Mesenchymal stem cell (in vitro differentiated cells and primary cell): ENCODE measurements around the gene NTN1.

Experiments
- DNase-seq: peaks from one replicate; pipeline ENCODE4 v3.0.0-alpha.2; 2013
- H2AFZ ChIP-seq: one replicate; pipeline ENCODE4 v1.6.1; 2013; ENCODE audit warnings: low read depth, mild to moderate bottlenecking, control low read depth, inconsistent platforms, low read length, moderate library complexity
- H2AK5ac ChIP-seq: 2 replicates; pipeline ENCODE4 v1.6.1; 2013; ENCODE audit warnings: low read length, moderate library complexity, mild to moderate bottlenecking, inconsistent platforms; ENCODE audit not compliant: severe bottlenecking
- H2BK120ac ChIP-seq: one replicate; pipeline ENCODE4 v1.6.1; 2013; ENCODE audit warnings: low read depth, mild to moderate bottlenecking, inconsistent platforms, low read length, moderate library complexity
- H2BK12ac ChIP-seq, 2 experiments: one replicate each; pipeline ENCODE4 v1.6.1; 2013; ENCODE audit warnings: inconsistent platforms in 2 of 2, low read length in 2 of 2, mild to moderate bottlenecking in 2 of 2, moderate library complexity in 2 of 2, control low read depth in 1 of 2
- H2BK15ac ChIP-seq: one replicate; pipeline ENCODE4 v1.6.1; 2013; ENCODE audit warnings: mild to moderate bottlenecking, low read depth, inconsistent platforms; ENCODE audit not compliant: poor library complexity, severe bottlenecking
- H2BK5ac ChIP-seq: 2 replicates; pipeline ENCODE4 v1.6.1; 2013; ENCODE audit warnings: low read depth, mild to moderate bottlenecking, low read length, control low read depth, inconsistent platforms; ENCODE audit not compliant: poor library complexity, severe bottlenecking
- H3K14ac ChIP-seq, 2 experiments: one replicate each; pipeline ENCODE4 v1.6.1; 2013; ENCODE audit warnings: inconsistent platforms in 2 of 2, low read length in 2 of 2, control low read depth in 1 of 2, mild to moderate bottlenecking in 1 of 2, moderate library complexity in 1 of 2
- H3K18ac ChIP-seq, 2 experiments: one replicate each; pipeline ENCODE4 v1.6.1; 2013; ENCODE audit warnings: inconsistent platforms in 2 of 2, low read length in 2 of 2, control low read depth in 1 of 2, low read depth in 1 of 2, mild to moderate bottlenecking in 1 of 2
- H3K23ac ChIP-seq, 2 experiments: one replicate each; pipeline ENCODE4 v1.6.1; 2013; ENCODE audit warnings: inconsistent platforms in 2 of 2, low read length in 2 of 2, mild to moderate bottlenecking in 2 of 2, moderate library complexity in 2 of 2, control low read depth in 1 of 2
- H3K27ac ChIP-seq: 2 replicates; pipeline ENCODE4 v1.5.1; 2013; ENCODE audit warnings: mild to moderate bottlenecking, moderate library complexity, low read length, control low read depth, inconsistent platforms; ENCODE audit not compliant: poor library complexity, severe bottlenecking
- H3K27me3 ChIP-seq, 2 experiments: 2 replicates each; pipeline versions ENCODE4 v1.6.1 to v1.7.0; 2013; ENCODE audit warnings: low read length in 2 of 2, mild to moderate bottlenecking in 2 of 2, moderate library complexity in 2 of 2, control low read depth in 1 of 2, inconsistent platforms in 1 of 2; ENCODE audit not compliant: control insufficient read depth in 1 of 2, insufficient read depth in 1 of 2
- H3K36me3 ChIP-seq, 2 experiments: 2 replicates each; pipeline versions ENCODE4 v1.6.1 to v1.7.0; 2013; ENCODE audit warnings: low read length in 2 of 2, control low read depth in 1 of 2, inconsistent platforms in 1 of 2, low read depth in 1 of 2, mild to moderate bottlenecking in 1 of 2; ENCODE audit not compliant: insufficient read depth in 2 of 2, control insufficient read depth in 1 of 2
- H3K4ac ChIP-seq, 2 experiments: one replicate each; pipeline ENCODE4 v1.6.1; 2013; ENCODE audit warnings: inconsistent platforms in 2 of 2, low read length in 2 of 2, mild to moderate bottlenecking in 2 of 2, moderate library complexity in 2 of 2, control low read depth in 1 of 2, low read depth in 1 of 2
- H3K4me1 ChIP-seq: 2 replicates; pipeline ENCODE4 v1.6.1; 2013; ENCODE audit warnings: low read depth, low read length, control low read depth; ENCODE audit not compliant: control insufficient read depth, insufficient read depth
- H3K4me2 ChIP-seq: 2 replicates; pipeline ENCODE4 v1.6.1; 2013; ENCODE audit warnings: low read length, mild to moderate bottlenecking, inconsistent platforms; ENCODE audit not compliant: poor library complexity, severe bottlenecking
- H3K4me3 ChIP-seq, 2 experiments: 2 replicates each; pipeline versions ENCODE4 v1.5.1 to v1.7.0; 2013; ENCODE audit warnings: low read length in 2 of 2, mild to moderate bottlenecking in 2 of 2, control low read depth in 1 of 2, low read depth in 1 of 2; ENCODE audit not compliant: insufficient read depth in 1 of 2
- H3K79me1 ChIP-seq: replicated peaks from 2 replicates; pipeline ENCODE4 v1.6.1; 2013; ENCODE audit warnings: mild to moderate bottlenecking, control low read depth, low read length, inconsistent platforms; ENCODE audit not compliant: poor library complexity, severe bottlenecking
- H3K9ac ChIP-seq: 2 replicates; pipeline ENCODE4 v1.7.0; 2013; ENCODE audit warnings: mild to moderate bottlenecking, low read length, moderate library complexity
- H3K9me3 ChIP-seq: 2 replicates; pipeline ENCODE4 v1.7.0; 2013; ENCODE audit warnings: mild to moderate bottlenecking, low read length; ENCODE audit not compliant: control insufficient read depth
- H4K8ac ChIP-seq: one replicate; pipeline ENCODE4 v1.6.1; 2013; ENCODE audit warnings: inconsistent platforms, mild to moderate bottlenecking, low read length, moderate library complexity
- H4K91ac ChIP-seq: one replicate; pipeline ENCODE4 v1.6.1; 2013; ENCODE audit warnings: mild to moderate bottlenecking, low read length, inconsistent platforms
- WGBS: methylation state at CpG from one replicate; pipeline ENCODE4 v1.1.7; 2013; ENCODE audit warnings: mixed read lengths; 5-methylcytosine and 5-hydroxymethylcytosine counted together

NTN1 gene

GRCh38 chr17:9087921-9088320, 66.6 kb downstream of the NTN1 start:
- H3K18ac ChIP-seq = no peak overlapping the region
- no peaks in the 10 kb centered on the region for H3K79me1 ChIP-seq
- H3K14ac ChIP-seq = no peak overlapping the region
- H2BK15ac ChIP-seq = no peak overlapping the region
- no peak overlapping the region for H3K9ac ChIP-seq
- no peak overlapping the region for H4K91ac ChIP-seq
- no peak overlapping the region for H3K27ac ChIP-seq
- DNase-seq = no peak
- H2BK12ac ChIP-seq = no peak overlapping the region
- H3K23ac ChIP-seq = no peak overlapping the region
- no peak overlapping the region for H4K8ac ChIP-seq
- no peak overlapping the region for H2BK5ac ChIP-seq
- H3K27me3 ChIP-seq = peaks cover 13 to 35% of the 10 kb centered on the region in 2 experiments
- no peak overlapping the region for H3K4me2 ChIP-seq
- H3K4me1 ChIP-seq = no peaks in the 10 kb centered on the region
- WGBS = 78% methylated on average over 9 of the region's 9 CpGs
- no peaks in the 10 kb centered on the region for H3K9me3 ChIP-seq
- no peak overlapping the region for H2BK120ac ChIP-seq
- H3K4ac ChIP-seq = no peak overlapping the region
- no peak overlapping the region for H3K4me3 ChIP-seq
- H2AK5ac ChIP-seq = no peak overlapping the region
- no peaks in the 10 kb centered on the region for H3K36me3 ChIP-seq
- no peak overlapping the region for H2AFZ ChIP-seq

GRCh38 chr17:9090641-9091096, 69.4 kb downstream of the NTN1 start:
- H3K36me3 ChIP-seq = no peaks in the 10 kb centered on the region
- DNase-seq = no peak
- no peak overlapping the region for H4K91ac ChIP-seq
- H3K14ac ChIP-seq = no peak overlapping the region
- H2AK5ac ChIP-seq = no peak overlapping the region
- H3K9me3 ChIP-seq = no peaks in the 10 kb centered on the region
- H2BK120ac ChIP-seq = no peak overlapping the region
- no peak overlapping the region for H2BK5ac ChIP-seq
- no peak overlapping the region for H3K4me3 ChIP-seq
- no peaks in the 10 kb centered on the region for H3K4me1 ChIP-seq
- WGBS = 84% methylated on average over 9 of the region's 9 CpGs
- H3K23ac ChIP-seq = no peak overlapping the region
- H2BK15ac ChIP-seq = no peak overlapping the region
- H3K79me1 ChIP-seq = no peaks in the 10 kb centered on the region
- no peak overlapping the region for H2AFZ ChIP-seq
- H3K27ac ChIP-seq = no peak overlapping the region
- no peak overlapping the region for H3K18ac ChIP-seq
- peaks cover 13 to 26% of the 10 kb centered on the region in 2 experiments for H3K27me3 ChIP-seq
- H3K4me2 ChIP-seq = no peak overlapping the region
- H2BK12ac ChIP-seq = no peak overlapping the region
- no peak overlapping the region for H4K8ac ChIP-seq
- no peak overlapping the region for H3K4ac ChIP-seq
- no peak overlapping the region for H3K9ac ChIP-seq

- Histone ChIP-seq H3K9ac (no peak overlapping the region), H2AFZ (no peak overlapping the region), H3K9me3 (no peaks in the 10 kb centered on the region), H3K4ac (no peak overlapping the region), H2AK5ac (no peak overlapping the region), H4K8ac (no peak overlapping the region), H3K4me1 (no peaks in the 10 kb centered on the region), H3K23ac (no peak overlapping the region), H2BK120ac (no peak overlapping the region), H3K4me2 (no peak overlapping the region), H2BK12ac (no peak overlapping the region), H2BK5ac (no peak overlapping the region), H3K4me3 (no peak overlapping the region), H3K27ac (no peak overlapping the region), H3K27me3 (no peaks in the 10 kb centered on the region), H3K79me1 (no peaks in the 10 kb centered on the region), H2BK15ac (no peak overlapping the region), H4K91ac (no peak overlapping the region), H3K14ac (no peak overlapping the region), H3K36me3 (no peaks in the 10 kb centered on the region), H3K18ac (no peak overlapping the region)
- no peak for DNase-seq
- no CpG with 5 or more reads among the region's 1 CpG for whole genome bisulfite sequencing
These were observed 72.9 kb downstream of the NTN1 start for GRCh38 chr17:9094193-9094592.

GRCh38 chr17:9095390-9095789, 74.1 kb downstream of the NTN1 start:
- H2AFZ ChIP-seq = no peak overlapping the region
- no peaks in the 10 kb centered on the region for H3K4me1 ChIP-seq
- 100% methylated on average over 2 of the region's 2 CpGs for whole genome bisulfite sequencing
- no peaks in the 10 kb centered on the region for H3K36me3 ChIP-seq
- H3K4me3 ChIP-seq = no peak overlapping the region
- H4K91ac ChIP-seq = no peak overlapping the region
- H3K4ac ChIP-seq = no peak overlapping the region
- no peak overlapping the region for H2BK120ac ChIP-seq
- no peak overlapping the region for H3K4me2 ChIP-seq
- no peak overlapping the region for H2BK15ac ChIP-seq
- DNase-seq = no peak
- H4K8ac ChIP-seq = no peak overlapping the region
- no peak overlapping the region for H2AK5ac ChIP-seq
- H3K27ac ChIP-seq = no peak overlapping the region
- H3K9me3 ChIP-seq = no peaks in the 10 kb centered on the region
- H3K79me1 ChIP-seq = no peaks in the 10 kb centered on the region
- no peaks in the 10 kb centered on the region for H3K27me3 ChIP-seq
- no peak overlapping the region for H3K23ac ChIP-seq
- H2BK5ac ChIP-seq = no peak overlapping the region
- H2BK12ac ChIP-seq = no peak overlapping the region
- no peak overlapping the region for H3K14ac ChIP-seq
- no peak overlapping the region for H3K18ac ChIP-seq
- no peak overlapping the region for H3K9ac ChIP-seq
